ENCODE data around the gene NOSTRIN.
"Not testable (repeated sequence)": the region's sequence is repeated elsewhere in the genome, so short reads cannot be mapped to it uniquely, and the experiment has no call there.

NOSTRIN gene

DNA sequence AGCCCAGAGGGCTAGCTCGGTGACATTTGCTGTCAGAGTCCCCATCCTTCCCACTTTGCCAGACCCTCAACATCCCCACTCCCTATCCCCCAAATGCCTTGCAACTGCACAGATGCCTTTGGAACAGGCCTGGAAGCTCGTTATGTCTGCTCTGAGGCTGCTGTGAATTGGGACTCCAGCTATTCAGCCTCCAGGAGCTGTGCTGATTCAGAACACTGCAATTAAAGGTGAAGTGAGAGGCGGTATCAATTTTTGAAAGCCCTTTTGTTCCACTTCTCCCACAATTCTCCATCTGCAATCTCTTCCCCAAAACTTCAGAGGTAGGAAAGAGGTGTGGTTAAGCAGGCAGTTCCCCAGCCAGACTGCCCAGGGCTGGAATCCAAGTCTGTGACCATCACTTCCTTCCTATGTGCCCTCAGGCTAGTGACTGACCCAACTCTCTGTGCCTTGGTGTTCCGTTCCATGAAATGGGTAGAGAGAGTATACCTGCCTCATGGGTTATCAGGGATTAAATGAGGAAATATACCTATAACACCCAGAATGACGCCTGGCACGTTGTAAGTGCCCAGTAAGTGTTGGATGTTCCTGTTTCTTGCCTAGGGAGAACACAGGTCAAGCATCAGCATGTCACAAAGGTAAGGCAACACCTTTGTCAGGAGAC is 17.5 kb downstream of the NOSTRIN start:
- no peak for DNase-seq (ENCODE audit: low read depth)

DNA sequence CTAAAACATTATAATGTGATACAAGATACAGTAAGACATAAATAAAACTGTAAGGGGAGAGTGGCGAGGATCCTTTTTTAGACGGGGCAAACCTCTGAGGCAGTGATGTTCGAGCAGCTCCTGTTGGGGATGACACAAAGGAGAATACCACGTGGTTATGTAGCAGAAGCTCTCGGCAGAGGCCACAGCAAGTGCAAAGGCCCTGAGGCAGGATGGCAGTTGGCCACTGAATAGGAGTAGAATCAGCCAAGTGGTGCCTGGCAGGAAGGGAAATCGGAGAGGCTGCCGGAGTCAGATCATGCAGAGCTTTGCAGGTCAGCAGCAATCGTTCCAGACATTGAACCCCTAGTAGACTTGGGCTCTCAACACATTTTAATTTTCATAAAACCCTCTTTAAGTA is 19.1 kb downstream of the NOSTRIN start:
- DNase-seq (ENCODE audit: low read depth) = no peak

- no peak for DNase-seq (ENCODE audit: low read depth)
Measured at GRCh38 chr2:168821992-168822391, 19.6 kb downstream of the NOSTRIN start.

GRCh38 chr2:168825126-168825525 is 22.7 kb downstream of the NOSTRIN start:
- no peak for DNase-seq (ENCODE audit: low read depth)

DNA sequence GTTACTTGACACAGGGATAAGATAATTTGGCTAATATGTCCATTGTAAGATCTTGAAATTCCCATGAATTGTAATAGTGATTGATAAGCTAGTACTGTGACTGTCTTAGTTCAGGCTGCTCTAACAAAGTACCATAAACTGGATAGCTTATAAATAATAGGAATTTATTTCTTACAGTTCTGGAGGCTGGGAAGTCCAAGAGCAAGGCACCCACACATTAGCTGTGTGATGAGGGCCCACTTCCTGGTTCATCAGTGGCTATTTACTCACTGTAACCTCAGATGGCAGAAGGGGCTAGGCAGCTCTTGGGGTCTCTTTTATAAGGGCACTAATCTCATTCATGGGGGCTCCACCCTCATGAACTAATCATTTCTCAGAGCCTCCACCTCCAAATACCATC is 28.5 kb downstream of the NOSTRIN start:
- no peak for DNase-seq (ENCODE audit: low read depth)

GRCh38 chr2:168831662-168832061 is 29.2 kb downstream of the NOSTRIN start:
- DNase-seq (ENCODE audit: low read depth) = no peak

DNA sequence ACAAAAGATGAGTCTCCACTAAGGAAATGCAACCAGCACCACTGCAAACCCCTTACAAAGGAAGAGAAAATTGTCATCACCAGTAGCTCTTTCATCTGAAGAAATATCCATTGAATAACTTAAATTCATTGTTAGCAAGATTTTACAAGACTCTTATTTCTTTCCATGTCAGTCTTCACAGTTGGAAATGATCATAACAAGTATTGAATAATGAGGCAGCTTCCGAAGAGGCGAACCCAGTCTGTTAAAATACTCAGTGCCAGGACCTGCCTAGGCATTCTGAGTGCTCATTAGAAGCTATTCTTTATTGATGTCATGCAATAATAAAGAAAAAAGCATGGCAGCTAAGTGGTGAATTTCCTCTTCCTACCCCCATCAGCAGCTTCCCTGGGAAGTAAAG is 33.5 kb downstream of the NOSTRIN start:
- no peak for DNase-seq (ENCODE audit: low read depth)

DNA sequence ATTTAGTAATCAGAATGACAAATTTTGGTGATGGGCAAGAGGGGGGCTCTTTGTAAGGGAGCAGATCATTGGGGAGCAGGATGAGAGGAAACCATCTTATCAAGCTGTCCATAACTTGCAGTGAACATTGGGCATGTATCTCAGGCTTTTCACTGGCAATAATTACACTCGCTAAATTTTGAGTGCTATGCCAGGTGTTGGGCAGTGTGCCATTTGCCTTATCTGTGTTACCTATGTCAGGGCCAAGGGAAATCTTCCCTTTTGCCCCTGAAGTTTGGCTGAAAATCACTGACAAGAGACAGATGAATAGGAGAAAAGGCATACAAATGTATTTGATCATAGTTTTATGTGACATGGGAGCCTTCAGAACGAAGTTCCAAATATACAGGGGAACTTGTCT is 39.0 kb downstream of the NOSTRIN start:
- no peak for DNase-seq (ENCODE audit: low read depth)

DNA sequence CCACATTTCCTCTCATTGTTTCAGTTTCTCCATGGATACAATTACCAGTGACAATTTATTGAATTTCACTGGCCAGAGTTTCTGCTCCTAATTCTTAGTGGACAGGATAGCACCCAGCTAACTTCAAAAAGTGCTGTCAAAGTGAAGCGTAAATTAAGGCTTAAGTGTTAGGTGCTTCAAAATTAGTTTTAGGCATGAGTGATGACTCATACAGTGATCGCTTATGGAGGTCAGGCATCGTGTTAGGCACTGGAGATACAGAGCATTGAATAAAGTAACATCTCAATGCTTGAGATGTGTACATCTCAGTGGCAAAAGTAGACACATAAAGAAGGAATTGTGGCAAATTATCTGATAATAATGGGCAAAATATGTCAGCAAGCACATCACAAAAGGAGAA is 40.8 kb downstream of the NOSTRIN start:
- no peak for DNase-seq (ENCODE audit: low read depth)

GRCh38 chr2:168848225-168848624 is 45.8 kb downstream of the NOSTRIN start:
- DNase-seq (ENCODE audit: low read depth) = no peak

DNA sequence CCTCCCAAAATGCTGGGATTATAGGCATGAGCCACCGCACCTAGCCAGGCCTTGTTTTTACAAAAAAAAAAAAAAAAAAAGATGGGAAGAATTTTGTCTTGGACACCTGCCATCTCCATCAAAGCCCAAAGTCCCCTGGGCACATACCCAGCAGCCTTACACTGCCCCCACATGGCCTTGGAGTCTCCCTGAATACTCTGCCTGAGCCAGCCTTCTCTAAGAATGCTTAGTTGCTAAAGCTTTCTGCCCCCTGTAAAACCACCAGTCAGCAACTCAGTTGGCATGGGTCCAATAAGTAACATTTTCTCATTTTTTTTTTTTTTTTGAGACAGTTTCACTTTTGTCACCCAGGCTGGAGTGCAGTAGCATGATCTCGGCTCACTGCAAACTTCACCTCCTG is 47.2 kb downstream of the NOSTRIN start:
- no peak for DNase-seq (ENCODE audit: low read depth)

- DNase-seq (ENCODE audit: low read depth) = no peak
Measured at GRCh38 chr2:168850846-168851245, 48.4 kb downstream of the NOSTRIN start.

DNA sequence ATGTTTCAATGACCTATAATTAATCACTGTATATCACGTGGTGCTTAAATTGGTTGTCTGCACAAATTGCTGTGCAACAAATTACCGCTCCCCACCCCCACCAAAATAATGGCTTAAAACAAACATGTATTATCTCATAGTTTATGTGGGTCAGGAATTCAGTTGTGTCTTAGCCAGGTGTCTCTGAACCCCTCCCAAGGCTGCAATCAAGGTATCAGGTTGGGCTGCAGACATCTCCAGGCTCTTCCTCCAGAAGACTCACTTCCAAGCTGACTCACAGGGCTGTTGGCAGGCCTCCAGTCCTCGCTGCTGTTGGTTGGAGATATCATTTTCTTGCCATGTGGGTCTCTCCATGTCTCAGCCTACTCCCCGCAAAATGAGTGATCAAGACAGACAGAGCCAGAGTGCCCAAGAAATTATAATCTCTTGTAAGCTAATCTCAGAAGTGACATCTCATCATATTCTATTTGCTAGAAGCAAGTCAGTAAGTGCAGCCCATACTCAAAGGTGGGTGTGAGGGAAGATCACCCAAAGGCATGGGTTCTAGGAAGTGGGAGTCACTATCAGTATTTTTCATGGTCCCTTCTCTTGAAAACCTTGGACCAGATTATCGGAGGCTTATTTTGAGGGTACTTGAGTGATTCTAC is 49.4 kb downstream of the NOSTRIN start:
- no peak for DNase-seq (ENCODE audit: low read depth)

DNA sequence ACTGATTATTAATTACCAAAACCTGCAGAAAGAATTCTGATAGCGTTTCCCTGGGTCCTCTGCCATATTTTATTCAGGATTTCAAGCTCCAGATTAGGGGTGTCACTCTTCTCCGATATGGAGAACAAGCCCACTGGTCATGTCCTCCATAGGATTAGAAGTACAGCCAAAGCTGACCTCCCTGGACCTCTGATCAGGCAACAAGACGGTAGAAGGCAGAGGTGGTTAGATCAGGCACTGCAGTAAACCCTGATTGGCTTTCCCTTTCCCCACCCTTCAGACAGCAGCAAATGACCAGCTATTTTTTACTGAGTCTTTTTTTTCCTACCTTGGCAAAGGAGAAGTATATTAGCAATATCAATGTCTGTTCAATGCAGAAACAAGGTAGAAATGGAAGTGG is 50.0 kb downstream of the NOSTRIN start:
- no peak for DNase-seq (ENCODE audit: low read depth)

DNA sequence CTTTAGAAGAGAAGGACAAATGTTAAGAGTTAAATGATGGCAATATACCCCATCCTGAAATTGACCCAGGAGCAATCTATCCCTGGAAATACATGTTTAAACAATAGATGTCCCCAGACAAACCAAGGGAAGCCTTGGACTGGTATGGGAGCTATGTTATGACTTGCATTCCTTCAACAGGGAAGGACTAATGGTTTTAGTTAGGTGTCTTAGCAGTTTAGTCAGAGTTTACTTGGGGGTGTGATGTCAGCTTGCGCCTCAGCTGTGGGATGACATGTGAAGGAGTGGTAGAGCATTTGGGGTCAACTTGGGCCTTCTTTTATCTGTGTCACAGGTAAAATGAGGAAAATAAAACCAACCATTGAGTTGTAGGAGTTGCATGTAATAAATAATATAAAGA is 51.0 kb downstream of the NOSTRIN start:
- DNase-seq (ENCODE audit: low read depth) = no peak

GRCh38 chr2:168854651-168855050 is 52.2 kb downstream of the NOSTRIN start:
- no peak for DNase-seq (ENCODE audit: low read depth)

DNA sequence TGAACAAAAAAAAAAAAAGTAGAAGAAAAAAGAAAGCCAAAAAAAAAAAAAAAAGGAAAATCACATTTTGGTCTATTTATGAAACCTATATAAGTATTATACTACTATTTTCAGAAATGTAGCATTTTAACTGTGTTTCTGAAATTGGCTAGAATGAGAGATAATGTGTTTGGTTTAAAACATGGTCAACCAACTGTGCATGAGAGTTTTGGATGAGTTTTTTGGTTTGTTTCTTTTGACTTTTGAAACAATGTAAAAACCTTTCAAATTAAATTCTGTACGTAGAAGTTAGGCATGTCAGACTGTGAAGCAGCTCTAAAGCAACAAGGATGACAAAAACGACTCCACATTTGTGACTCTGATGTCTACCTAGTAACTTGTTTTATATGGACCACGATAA is 53.2 kb downstream of the NOSTRIN start:
- DNase-seq (ENCODE audit: low read depth) = no peak

GRCh38 chr2:168858146-168858545 is 55.7 kb downstream of the NOSTRIN start:
- DNase-seq (ENCODE audit: low read depth) = no peak

GRCh38 chr2:168867164-168867563 is 64.7 kb downstream of the NOSTRIN start:
- DNase-seq (ENCODE audit: low read depth) = not testable (repeated sequence)

DNA sequence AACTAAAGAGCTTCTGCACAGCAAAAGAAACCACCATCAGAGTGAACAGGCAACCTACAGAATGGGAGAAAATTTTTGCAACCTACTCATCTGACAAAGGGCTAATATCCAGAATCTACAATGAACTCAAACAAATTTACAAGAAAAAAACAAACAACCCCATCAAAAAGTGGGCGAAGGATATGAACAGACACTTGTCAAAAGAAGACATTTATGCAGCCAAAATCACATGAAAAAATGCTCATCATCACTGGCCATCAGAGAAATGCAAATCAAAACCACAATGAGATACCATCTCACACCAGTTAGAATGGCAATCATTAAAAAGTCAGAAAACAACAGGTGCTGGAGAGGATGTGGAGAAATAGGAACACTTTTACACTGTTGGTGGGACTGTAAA is 67.9 kb downstream of the NOSTRIN start:
- DNase-seq (ENCODE audit: low read depth) = not testable (repeated sequence)

DNA sequence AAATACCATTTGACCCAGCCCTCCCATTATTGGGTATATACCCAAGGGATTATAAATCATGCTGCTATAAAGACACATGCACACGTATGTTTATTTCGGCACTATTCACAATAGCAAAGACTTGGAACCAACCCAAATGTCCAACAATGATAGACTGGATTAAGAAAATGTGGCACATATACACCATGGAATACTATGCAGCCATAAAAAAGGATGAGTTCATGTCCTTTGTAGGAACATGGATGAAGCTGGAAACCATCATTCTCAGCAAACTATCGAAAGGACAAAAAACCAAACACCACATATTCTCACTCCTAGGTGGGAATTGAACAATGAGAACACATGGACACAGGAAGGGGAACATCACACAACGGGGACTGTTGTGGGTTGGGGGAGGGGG is 68.4 kb downstream of the NOSTRIN start:
- not testable (repeated sequence) for DNase-seq (ENCODE audit: low read depth)

DNA sequence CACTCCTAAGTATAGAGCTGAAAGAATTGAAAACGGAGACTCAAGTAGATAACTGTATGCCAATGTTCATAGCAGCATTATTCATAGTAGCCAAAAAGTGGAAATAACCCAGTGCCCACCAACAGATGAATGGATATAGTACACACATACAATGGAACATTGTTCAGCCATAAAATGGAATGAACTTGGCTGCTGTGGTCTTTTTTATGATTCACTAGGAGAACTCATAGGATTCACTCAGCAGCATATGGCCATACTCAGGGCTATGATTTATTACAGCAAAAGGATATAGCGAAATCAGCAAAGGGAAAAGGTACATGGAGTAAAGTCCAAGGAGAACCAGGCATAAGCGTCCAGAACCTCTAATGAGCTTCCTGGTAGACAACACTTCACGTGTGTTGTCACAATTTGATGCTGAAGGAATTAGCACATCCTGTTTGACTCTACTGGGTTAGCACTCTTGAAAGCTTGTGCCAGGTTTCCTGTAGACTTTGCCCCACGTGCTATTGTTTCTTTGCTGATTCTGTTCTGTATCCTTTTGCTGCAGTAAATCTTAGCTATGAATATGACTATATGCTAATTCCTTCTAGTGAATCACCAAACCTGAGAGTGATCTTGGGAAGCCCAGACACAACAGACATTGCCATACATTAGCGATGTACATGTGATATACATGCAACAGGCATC is 72.1 kb downstream of the NOSTRIN start:
- DNase-seq (ENCODE audit: low read depth) = no peak

GRCh38 chr2:168882163-168882562 is 79.7 kb downstream of the NOSTRIN start:
- not testable (repeated sequence) for DNase-seq (ENCODE audit: low read depth)

GRCh38 chr2:168884975-168885374 is 82.5 kb downstream of the NOSTRIN start:
- no peak for DNase-seq (ENCODE audit: low read depth)

Data from activated T-cell treated with anti-CD3 and anti-CD28 coated beads for 48 hours (primary cell).